GM19463 (cell line): ENCODE results near the gene CFAP70.

Source experiments
- ATAC-seq: cut with Tn5 transposase; IDR thresholded peaks from one replicate; pipeline ENCODE4 v1.9.1; 2021; ENCODE audit warnings: mild to moderate bottlenecking, moderate library complexity; ENCODE audit not compliant: unreplicated experiment

The CFAP70 gene

GRCh38 chr10:73218431-73219191, 140.1 kb downstream of the CFAP70 start:
- no peak for ATAC-seq

- no peak for ATAC-seq
Measured at GRCh38 chr10:73217628-73218027, 141.0 kb downstream of the CFAP70 start.

DNA sequence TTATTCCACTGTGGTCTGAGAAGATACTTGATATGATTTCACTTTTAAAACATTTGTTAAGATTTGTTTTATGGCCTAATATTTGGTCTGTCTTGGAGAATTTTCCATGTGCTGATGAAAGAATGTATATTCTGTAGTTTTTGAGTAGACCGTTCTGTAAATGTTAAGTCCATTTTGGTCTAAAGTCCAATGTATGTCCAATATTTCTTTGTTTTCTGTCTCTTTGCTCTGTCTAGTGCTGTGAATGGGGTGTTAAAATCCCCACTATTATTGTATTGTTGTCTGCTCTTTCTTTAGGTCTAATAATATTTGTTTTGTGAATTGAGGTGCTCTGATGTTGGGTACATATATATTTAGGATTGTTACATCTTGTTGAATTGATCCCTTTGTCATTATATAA, 142.9 kb downstream of the CFAP70 start:
- ATAC-seq: no peak

- no peak for ATAC-seq
Measured at GRCh38 chr10:73211106-73211811, 147.4 kb downstream of the CFAP70 start.

DNA sequence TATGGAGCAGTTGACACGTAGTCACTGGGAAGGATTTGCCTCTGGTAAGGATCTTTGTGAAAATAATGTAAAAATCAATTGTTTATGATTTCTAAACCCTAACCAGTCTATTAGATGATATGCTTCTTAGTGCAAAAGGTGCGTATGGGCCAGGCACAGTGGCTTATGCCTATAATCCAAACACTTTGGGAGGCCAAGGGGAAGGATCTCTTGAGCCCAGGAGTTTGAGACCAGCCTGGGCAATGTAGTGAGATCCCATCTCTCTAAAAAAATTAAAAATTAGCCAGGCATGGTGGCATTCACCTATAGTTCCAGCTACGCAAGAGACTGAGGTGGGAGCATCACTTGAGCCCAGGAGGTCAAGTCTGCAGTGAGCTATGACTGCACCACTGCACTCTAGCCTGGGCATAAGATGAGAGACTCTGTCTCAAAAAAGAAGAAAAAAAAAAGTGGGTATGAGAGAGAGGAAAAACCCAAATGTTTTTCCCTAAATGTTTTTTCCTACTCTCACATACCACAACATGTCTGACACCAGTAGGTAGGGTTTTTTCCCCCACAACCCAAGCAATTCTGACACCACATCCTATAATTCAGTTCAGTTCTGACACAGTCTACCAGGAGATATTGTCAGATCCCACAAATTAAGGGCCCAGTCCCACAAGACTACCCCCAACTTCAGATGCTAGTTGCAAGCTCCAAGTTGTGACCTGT, 148.1 kb downstream of the CFAP70 start:
- ATAC-seq: no peak

DNA sequence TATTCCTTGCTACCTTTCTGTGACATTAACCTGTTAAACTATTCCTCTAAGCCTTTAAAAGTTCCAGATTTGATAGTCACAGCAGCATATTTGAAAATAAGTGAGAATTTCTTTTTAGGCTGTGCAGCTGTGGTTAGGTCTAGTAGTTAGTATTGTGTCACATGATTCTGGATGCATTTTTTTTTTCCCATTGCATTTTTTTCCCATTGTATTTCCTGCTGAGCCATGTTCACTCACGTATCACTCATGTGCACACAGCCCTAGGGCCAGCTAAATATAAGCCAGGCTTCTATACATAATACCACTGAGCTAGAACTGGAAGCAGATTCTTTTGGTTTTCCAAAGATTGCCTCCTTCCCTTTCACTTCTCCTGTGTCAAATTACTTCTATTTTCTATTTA, 149.0 kb downstream of the CFAP70 start:
- ATAC-seq: no peak

DNA sequence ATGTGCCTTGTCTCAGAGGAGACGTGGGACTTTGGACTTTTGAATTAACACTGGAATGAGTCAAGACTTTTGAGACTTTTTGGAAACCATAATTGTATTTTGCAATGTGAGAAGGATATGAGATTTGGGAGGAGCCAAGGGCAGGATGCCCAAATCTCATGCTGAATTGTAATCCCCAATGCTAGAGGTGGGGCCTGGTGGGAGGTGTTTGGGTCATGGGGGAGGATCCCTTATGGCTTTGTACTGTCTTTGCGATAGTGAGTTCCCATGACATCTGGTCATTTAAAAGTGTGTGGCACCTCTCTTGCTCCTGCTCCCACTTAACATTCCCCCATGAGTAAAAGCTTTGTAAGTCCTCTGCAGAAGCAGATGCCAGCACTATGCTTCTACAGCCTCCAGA, 150.8 kb downstream of the CFAP70 start:
- no peak for ATAC-seq

GRCh38 chr10:73206385-73206784, 152.3 kb downstream of the CFAP70 start:
- no peak for ATAC-seq

DNA sequence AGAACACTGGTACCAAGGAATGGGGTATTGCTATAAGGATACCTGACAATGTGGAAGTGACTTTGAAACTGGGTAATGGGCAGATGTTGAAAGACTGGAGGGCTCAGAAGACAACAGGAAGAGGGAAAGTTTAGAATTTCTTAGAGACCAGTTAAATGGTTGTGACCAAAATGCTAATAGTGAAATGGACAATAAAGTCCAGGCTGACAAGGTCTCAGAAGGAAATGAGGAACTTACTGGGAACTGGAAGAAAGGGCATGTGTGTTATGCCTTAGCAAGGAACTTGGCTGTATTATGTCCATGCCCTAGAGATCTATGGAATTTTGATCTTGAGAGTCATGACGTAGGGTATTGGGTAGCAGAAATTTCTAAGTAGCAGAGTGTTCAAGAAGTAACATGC, 152.8 kb downstream of the CFAP70 start:
- no peak for ATAC-seq

GRCh38 chr10:73205081-73205480, 153.6 kb downstream of the CFAP70 start:
- no peak for ATAC-seq
